NT2/D1 (cell line): ENCODE results near the gene ITGB6.

Experiments used
- SUZ12 ChIP-seq: IDR thresholded peaks from 2 replicates; pipeline ENCODE4 v1.6.1; 2011; ENCODE audit not compliant: insufficient read length, insufficient read depth; ENCODE audit errors: extremely low read depth
- YY1 ChIP-seq: IDR thresholded peaks from 2 replicates; pipeline ENCODE4 v1.6.1; 2011; ENCODE audit not compliant: insufficient read length, insufficient read depth
- ZNF274 ChIP-seq: IDR thresholded peaks from 2 replicates; pipeline ENCODE4 v1.6.1; 2011; ENCODE audit warnings: mild to moderate bottlenecking, low read depth, low read length

DNA sequence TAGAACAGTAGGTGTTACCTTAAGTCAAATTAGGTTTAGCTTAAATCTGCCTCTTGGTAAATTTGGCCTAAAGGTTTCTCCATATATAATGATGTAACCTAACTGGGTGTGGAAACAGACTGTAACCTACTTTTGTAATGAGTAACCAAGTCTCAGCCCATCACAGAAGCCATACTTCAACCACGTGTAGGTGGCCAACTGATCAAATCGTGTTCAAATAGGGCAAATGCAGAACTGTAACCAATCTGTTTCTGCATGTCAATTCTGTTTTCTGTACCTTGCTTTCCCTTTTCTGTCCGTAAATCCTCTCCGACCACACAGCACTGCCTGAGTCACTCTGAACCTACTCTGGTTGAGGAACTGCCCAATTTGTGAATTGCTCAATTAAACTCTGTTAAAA lies 103.7 kb downstream of the ITGB6 start:
- no peak for TF ChIP-seq YY1
- no peak for TF ChIP-seq ZNF274
- TF ChIP-seq SUZ12 = no peak
